KOPT-K1 (cell line): ENCODE measurements around the gene TAP2.
A peak's percentile ranks its signal among the peaks of the same experiment; 100 is the strongest.
"Not testable (repeated sequence)": the region's sequence is repeated elsewhere in the genome, so short reads cannot be mapped to it uniquely, and the experiment has no call there.

ENCODE experiments used
- H3K27ac ChIP-seq: fragments of 200-600 bp; sonication (generic); 2 replicates; pipeline ENCODE4 v1.5.1; 2016; ENCODE audit warnings: antibody characterized with exemption, mild to moderate bottlenecking, low read depth, low read length; ENCODE audit not compliant: poor library complexity, severe bottlenecking
- H3K36me3 ChIP-seq: fragments of 200-600 bp; sonication (generic); 2 replicates; pipeline ENCODE4 v1.5.1; 2017; ENCODE audit warnings: antibody characterized with exemption, mild to moderate bottlenecking, low read length, moderate library complexity; ENCODE audit not compliant: insufficient read depth
- H3K9me3 ChIP-seq: fragments of 200-600 bp; sonication (generic); 2 replicates; pipeline ENCODE4 v1.5.1; 2017; ENCODE audit warnings: antibody characterized with exemption, low read length, mild to moderate bottlenecking; ENCODE audit not compliant: insufficient read depth, poor library complexity, severe bottlenecking

TAP2 gene

GRCh38 chr6:32838114-32838958, at the start of gene TAP2:
TAP2 (minus strand) TSS chr6:32838739; CDS start chr6:32838233, 506 bp downstream.
- Histone ChIP-seq H3K36me3 (peaks cover 70% of the 10 kb centered on the region), H3K27ac (peak within 1 kb of the TSS; percentile 99), H3K9me3 (no peaks in the 10 kb centered on the region)

GRCh38 chr6:32887616-32888015, 49.1 kb upstream of the TAP2 start:
- Histone ChIP-seq H3K9me3 (no peaks in the 10 kb centered on the region), H3K27ac (no peak overlapping the region), H3K36me3 (no peaks in the 10 kb centered on the region)

DNA sequence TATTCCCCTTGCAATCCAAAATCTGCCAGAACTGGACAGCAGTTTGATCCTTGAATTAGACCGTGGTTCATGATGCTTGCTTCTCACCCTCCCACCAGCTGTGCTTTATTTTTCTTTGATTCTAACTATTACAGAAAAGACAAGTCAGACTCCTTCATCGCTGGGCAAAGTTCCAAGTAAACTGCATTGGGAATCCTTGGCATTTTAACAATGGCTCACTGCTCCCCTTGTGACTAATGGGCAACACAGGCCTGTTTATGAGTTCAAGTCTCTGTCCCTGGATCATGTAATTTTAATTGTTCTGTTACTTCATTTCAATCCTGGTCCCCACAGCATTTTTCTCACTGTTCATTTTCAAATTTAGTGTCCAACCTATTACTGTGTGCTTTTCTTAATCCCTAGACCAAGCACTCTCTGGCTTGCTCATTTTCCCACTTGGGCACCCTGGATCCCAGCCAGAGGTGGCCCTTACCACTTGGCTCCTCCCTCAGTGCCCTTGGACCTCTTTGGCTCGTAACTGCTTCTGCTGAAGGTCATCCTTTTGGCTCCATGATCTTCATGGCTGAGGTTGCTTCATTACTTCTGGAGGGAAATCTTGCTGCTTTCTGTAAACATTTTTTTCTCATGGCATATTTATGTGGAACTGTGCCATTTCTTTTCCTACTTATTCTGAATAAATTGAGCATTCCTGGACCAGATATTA, 48.3 kb upstream of the TAP2 start:
- Histone ChIP-seq H3K36me3 (no peaks in the 10 kb centered on the region), H3K27ac (no peak overlapping the region), H3K9me3 (no peaks in the 10 kb centered on the region)

DNA sequence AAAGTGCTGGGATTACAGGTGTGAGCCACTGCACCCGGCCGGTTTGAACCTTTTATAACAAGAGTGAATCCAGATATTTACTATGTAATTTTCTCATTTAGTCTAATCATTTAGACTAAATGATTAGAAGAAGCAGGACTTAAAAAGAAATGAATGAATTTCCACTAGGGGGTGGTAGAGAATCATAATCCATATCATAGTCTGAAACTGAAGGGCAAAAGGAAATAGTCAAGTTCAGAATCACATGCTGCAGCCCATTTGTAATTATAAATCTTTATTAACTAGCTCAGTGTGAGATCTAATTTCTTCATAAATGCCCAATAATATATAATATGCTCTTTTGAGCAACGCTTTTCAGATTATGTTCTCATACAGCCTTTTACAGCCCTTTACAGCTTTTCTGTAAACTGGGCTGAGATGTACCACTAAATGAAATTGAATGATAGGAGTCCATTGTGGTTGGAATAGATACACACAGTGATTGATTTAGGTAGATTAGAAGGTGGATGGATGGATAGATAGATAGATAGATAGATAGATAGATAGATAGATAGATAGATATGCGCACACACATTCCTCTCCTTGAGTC, 47.3 kb upstream of the TAP2 start:
- Histone ChIP-seq H3K27ac (no peak overlapping the region), H3K9me3 (no peaks in the 10 kb centered on the region), H3K36me3 (no peaks in the 10 kb centered on the region)

- H3K36me3 ChIP-seq, result no peaks in the 10 kb centered on the region
- H3K9me3 ChIP-seq, result no peaks in the 10 kb centered on the region
- no peak overlapping the region for H3K27ac ChIP-seq
These were observed 45.2 kb upstream of the TAP2 start for GRCh38 chr6:32883789-32884188.

DNA sequence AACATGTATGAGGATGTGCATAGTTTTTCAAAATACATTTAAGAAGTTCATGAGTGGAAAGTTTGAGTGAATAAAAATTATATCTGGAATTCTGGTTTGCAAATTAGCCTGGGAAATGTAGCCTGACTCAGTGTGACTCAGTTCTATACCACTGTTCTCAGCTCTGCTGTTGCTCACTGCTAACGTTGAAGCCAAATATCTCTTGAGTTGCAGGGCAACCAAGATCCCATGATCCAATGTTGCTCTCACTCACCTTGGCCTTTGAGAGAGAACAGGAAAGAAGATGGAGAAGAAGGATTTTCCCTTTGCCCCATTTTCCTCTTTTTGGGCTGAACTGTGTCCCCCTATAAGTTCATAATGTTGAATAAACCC, 44.3 kb upstream of the TAP2 start:
- H3K36me3 ChIP-seq, result no peaks in the 10 kb centered on the region
- no peaks in the 10 kb centered on the region for H3K9me3 ChIP-seq
- no peak overlapping the region for H3K27ac ChIP-seq

GRCh38 chr6:32880962-32881361, 42.4 kb upstream of the TAP2 start:
- not testable (repeated sequence) for H3K27ac ChIP-seq, H3K36me3 ChIP-seq, H3K9me3 ChIP-seq

- Histone ChIP-seq H3K36me3 (no peaks in the 10 kb centered on the region), H3K27ac (no peak overlapping the region), H3K9me3 (no peaks in the 10 kb centered on the region)
These were observed 41.2 kb upstream of the TAP2 start for GRCh38 chr6:32879691-32880090.

- Histone ChIP-seq H3K9me3 (no peaks in the 10 kb centered on the region), H3K27ac (no peak overlapping the region), H3K36me3 (no peaks in the 10 kb centered on the region)
These were observed 38.1 kb upstream of the TAP2 start for GRCh38 chr6:32876603-32877002.

- H3K9me3 ChIP-seq, H3K27ac ChIP-seq, H3K36me3 ChIP-seq: not testable (repeated sequence)
These were observed 35.4 kb upstream of the TAP2 start for GRCh38 chr6:32873947-32874346.

DNA sequence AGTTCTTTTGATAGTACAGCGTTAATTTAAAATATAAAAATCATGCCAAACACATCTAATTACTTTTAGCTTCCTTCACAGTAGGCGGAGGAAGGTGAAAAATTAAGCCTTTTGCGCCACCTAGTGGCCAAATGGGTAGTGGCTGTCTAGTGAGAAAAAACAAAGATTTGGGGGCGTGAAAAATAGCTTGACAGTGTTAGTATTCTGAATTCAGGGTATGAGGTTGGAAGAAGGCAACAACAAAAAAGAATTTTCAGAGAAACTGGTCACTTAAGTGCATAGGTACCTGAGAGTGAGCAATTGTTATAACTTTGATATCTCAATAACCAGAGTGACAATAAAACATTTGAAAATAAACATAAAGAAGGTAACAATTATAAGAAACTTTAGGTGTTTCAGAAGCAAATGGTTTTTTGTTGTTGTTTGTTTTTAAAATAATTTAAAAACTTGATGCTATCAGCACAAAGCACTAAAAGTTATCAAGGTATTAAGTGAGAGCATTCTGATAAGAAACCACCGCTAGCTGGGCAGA, 29.8 kb upstream of the TAP2 start:
- no peak overlapping the region for H3K27ac ChIP-seq
- no peaks in the 10 kb centered on the region for H3K36me3 ChIP-seq
- H3K9me3 ChIP-seq, result no peaks in the 10 kb centered on the region

- H3K36me3 ChIP-seq, result no peaks in the 10 kb centered on the region
- no peaks in the 10 kb centered on the region for H3K9me3 ChIP-seq
- H3K27ac ChIP-seq, result peak overlapping the region; percentile 56
These were observed 29.2 kb upstream of the TAP2 start for GRCh38 chr6:32867554-32868256.

- Histone ChIP-seq H3K9me3 (no peaks in the 10 kb centered on the region), H3K36me3 (peaks cover 4% of the 10 kb centered on the region; the same call in 1 of the 2 replicates), H3K27ac (peak overlapping the region; percentile 56)
These were observed 28.5 kb upstream of the TAP2 start for GRCh38 chr6:32867022-32867477.

- no peaks in the 10 kb centered on the region for H3K9me3 ChIP-seq
- no peak overlapping the region for H3K27ac ChIP-seq
- peaks cover 15% of the 10 kb centered on the region for H3K36me3 ChIP-seq
These were observed 27.3 kb upstream of the TAP2 start for GRCh38 chr6:32865724-32866443.
